A204.1 (cell line): ENCODE results near the gene HAPSTR1.
"Not testable (repeated sequence)": the region's sequence is repeated elsewhere in the genome, so short reads cannot be mapped to it uniquely, and the experiment has no call there.

Source experiments
- FAIRE-seq: peaks from 2 replicates; lab custom pipeline; 2012; peaks lifted over from hg19 to GRCh38; lab: Jason Lieb, UNC

The HAPSTR1 gene

GRCh38 chr16:9072806-9073341 is 18.6 kb upstream of the HAPSTR1 start:
- FAIRE-seq, result no peak

GRCh38 chr16:9075299-9076071 is 16.0 kb upstream of the HAPSTR1 start:
- no peak for FAIRE-seq

DNA sequence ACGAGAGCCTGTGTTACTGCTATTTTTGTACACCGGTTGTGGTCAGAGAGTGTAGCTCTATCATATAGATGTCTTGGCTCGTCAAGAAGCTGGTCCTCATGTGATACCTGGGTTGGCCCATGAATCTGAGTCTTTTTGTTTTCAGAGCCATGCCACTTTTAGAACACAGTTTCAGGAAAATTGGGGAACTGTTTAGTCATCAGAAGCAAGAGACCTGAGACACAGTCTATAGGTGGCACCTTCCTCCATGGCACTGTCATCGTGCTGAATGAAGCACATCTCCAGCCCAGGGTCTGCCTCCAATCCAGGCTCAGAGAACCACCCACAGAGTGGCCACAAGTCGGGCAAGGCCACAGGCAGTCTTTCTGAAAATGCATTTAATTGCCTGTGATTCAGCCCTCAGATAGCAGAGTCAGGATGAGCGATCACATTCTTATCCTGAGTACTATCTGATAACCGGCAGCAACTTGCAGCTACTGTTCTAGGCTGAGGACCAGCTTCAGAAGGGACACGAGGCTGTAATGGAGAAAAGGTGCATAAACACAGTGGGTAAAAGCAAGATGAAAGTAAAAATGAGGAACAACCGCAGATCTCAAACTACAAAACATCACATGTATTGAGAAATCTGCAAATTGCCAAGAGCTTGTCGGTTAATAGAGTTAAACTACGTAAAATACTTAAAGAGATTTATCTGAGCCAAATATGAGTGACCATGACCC is 14.2 kb upstream of the HAPSTR1 start:
- FAIRE-seq, result no peak

DNA sequence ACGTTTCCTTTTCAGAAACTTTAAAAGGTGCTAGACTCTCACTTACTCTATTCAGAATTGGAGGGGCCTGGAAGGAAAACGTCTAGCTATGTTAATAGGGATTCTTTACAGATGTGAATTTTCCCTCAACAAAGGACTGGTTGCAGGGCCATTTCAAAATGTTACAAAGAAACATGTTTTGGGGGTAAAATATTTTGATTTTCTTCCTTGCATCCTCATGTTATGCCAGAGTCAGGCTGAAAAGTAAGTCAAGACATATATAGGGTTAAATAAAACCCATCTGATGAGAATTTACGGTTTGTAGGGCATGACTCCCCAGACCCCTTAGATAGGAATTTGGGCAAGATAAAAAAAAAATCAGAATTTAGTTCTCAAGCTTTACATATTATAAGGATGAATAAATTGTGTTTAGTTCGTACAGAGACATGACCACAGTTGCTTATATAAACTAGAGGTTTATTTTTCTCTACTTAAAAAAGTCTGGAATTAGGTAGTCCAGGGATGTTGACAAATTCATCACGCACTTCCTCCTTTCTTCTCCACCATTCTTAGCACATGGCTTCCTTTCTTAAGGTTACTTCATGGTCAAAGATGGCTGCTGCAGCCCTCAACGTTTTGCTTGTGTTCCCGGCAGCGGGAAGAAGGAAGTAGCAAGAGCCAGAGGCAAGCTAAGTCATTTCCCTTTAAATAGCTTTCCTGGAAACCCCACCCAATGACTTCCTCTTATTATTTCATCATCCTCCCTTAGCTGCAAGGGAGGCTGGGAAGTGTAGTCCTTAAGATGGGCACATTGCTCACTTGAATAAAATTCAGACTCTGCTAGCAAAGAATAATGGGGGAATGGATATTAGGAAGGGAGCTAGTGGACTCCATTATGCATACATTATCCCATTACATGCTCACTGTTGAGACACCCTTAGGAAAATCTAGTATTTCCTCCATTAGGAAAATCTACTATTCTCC is 12.7 kb upstream of the HAPSTR1 start:
- FAIRE-seq, result not testable (repeated sequence)

GRCh38 chr16:9079430-9079812 is 12.0 kb upstream of the HAPSTR1 start:
- FAIRE-seq, result no peak

GRCh38 chr16:9081158-9081557 is 10.3 kb upstream of the HAPSTR1 start:
- no peak for FAIRE-seq

GRCh38 chr16:9081843-9082242 is 9.6 kb upstream of the HAPSTR1 start:
- no peak for FAIRE-seq

DNA sequence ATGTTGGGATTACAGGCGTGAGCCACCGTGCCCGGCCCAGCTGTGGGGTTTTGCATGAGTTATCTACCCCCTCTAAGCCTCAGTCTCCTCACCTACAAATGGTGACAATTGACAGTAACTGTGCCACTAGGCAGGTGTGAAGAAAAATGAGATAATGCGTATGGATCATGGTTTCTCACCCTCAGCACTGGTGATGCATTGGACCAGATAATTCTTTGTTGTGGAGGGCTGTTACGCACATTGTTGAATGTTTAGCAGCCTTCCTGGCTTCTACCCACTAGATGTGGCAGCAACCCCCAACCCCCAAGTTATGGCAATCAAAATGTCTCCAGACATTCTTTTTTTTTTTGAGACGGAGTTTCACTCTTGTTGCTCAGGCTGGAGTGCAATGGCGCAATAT is 9.0 kb upstream of the HAPSTR1 start:
- no peak for FAIRE-seq

- not testable (repeated sequence) for FAIRE-seq
Observed at GRCh38 chr16:9087733-9088132, 3.7 kb upstream of the HAPSTR1 start.

- no peak for FAIRE-seq
Observed at GRCh38 chr16:9088848-9089247, 2.6 kb upstream of the HAPSTR1 start.

DNA sequence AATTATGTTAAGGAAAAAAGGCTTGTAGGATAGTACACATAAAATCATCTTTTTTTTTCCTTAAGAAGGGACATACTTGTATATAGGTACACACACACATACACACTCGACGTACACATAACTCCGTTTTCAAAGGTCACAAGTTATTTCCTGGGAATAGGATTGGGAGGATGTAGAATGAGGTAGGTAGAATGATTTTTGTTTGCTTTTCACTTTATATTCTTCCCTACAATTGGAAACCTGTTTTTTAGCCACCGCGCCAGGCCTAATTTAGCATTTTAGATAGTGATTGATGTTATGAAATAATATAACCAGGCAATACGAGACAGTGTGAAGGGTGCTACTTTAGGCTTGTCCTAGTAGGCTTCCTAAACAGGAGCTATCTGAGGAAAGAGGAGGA is 1.8 kb upstream of the HAPSTR1 start:
- FAIRE-seq, result no peak

- FAIRE-seq, result no peak
Observed at GRCh38 chr16:9090101-9090959, 1.1 kb upstream of the HAPSTR1 start.

DNA sequence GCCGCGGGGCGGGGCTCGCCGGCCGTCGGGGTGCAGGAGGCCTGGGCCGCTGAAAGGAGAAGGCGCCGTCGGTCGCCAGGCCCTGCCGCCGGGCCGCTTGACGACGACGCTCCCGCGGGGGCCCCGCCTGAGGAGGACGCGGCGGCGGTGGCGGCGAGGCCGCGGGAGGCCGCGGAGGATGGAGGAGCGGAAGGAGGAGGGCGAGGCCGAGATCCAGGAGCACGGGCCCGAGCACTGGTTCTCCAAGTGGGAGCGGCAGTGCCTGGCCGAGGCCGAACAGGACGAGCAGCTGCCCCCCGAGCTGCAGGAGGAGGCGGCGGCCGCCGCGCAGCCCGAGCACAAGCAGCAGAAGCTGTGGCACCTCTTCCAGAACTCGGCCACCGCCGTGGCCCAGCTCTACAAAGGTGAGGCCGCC is 430 bp downstream of the HAPSTR1 start:
- no peak for FAIRE-seq

DNA sequence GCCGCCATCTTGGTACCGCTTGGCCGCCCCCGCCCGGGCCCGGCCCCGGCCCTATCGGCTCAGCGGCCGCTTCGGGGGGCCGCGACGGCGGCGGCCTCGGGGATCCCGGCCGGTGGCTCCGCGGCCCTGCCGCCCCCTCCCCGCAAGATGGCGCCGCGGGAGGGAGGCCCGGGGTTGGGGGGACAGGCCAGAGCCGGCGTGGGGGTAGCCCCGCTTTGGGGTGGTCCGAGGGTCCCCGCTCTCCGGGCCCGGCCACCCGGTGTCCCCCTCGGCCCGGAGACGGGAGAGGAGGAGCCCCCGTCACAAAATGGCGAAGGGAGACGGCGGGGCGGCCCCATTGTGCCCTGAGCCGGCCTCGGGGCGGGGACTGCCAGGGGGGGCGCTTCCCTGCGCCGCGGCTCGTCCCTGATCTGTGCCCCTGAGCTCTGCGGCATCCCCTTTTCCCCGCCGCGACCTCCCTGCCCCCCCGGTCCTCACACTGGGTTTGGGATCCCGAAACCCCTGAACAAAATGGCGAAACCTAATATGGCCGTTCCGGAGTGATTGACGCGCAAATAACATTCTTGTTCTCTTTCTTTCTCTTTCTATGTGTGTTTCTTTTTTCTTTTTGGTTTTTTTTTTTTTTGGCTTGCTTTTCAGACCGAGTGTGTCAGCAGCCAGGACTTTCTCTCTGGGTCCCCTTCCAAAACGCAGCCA is 986 bp downstream of the HAPSTR1 start:
- FAIRE-seq, result no peak

DNA sequence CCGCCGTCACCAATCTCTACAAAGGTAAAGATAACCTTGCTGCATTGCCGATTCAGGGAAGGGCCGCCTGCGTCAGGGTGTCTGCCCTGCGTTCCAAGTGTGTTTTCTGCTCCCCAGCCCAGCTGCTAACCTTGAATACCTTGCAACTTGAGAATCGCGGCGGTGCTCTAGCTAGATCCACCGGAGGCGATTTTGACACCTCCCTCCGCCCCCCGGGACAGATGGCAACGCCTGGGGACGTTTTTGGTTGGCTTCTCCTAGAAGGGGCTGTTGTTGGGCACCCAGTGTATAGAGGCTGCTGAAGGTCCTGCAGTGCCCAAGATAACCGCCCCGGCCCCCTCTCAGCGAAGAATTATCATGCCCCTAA is 1.5 kb downstream of the HAPSTR1 start:
- FAIRE-seq, result no peak

DNA sequence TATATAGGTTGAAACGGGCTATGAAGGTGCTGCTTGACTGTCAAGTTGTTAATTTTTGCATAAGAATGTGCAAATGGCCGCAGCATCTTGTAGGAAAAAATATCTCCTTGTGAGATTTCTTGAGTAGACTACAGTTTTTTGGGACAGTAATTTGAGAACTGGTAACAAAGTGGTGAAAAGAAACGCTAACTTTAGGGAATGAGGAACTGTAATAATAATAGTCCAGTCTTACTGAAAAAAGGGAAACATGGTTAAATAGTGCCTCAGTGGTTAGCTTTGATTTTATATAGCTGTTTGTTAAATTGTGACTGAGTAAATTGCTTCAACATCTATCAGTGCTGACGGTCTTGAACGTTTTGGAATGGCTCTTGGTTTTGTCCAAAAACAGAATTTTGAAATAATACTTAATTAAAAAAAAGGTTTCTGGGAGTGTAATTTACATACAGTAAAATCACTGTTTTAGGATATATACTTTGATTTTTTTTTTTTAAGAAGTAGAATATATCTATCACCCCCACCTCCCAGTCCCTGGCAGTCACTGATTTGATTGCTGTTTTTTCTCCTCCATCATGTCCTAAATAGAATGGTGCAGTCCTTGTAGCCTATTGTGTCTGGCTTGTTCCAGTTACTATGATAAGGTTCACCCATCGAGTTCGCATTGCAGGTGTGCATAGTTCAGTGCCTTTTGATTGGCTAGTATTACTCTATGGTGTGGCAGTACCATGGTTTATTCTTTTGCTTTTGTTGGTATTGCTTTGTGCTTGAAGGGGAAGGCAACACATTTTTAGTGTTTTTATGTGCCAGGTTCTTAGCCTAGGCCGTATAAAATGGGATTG is 2.8 kb downstream of the HAPSTR1 start:
- FAIRE-seq, result no peak

- FAIRE-seq, result no peak
Observed at GRCh38 chr16:9095171-9095570, 3.7 kb downstream of the HAPSTR1 start.

DNA sequence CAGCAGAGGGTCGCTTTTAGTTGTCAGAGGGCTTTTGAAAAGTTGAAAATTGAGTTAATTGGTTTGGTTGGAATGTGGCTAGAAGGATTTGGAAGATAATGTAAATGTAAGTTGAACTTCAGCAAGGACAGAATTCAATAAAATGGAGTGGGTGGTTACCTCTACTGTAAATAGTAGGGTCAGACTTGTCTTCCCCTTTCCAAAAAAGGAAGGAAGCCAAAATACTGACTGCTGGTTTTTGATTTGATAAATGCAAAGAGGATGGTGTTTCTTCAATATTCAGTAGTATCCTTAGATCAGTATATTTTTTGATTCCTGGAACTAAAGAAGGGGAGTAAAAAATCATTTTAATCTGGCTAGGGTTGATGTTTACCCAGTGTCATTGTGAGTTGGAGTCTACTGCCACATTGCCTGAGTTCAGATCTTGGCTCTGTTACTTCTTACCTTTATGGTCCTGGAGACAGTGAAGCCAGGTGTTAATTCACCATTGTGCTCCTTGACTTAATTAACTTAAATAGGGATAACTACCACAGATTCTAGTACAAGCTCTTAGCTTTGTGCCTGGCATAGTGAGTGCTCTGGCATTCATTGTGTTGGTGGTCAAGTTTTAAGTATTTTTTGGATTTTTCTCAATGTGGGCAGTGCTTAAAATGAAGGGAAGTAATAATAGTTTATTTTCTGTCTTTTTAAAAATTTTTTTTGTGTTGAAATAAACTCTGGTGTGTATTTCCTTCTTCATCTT is 4.4 kb downstream of the HAPSTR1 start:
- FAIRE-seq, result no peak

- no peak for FAIRE-seq
Observed at GRCh38 chr16:9096416-9096952, 5.0 kb downstream of the HAPSTR1 start.
